HL-60 (cell line): ENCODE results near the gene KCNAB1.

Experiments used
- CTCF ChIP-seq: IDR thresholded peaks from one replicate; pipeline ENCODE4 v1.5.1; 2011; ENCODE audit warnings: low read length, control low read depth, inconsistent platforms; ENCODE audit not compliant: insufficient read depth
- GABPA ChIP-seq: IDR thresholded peaks from 2 replicates; pipeline ENCODE4 v1.6.1; 2012; ENCODE audit warnings: low read depth
- POLR2AphosphoS5 ChIP-seq: IDR thresholded peaks from 2 replicates; pipeline ENCODE4 v1.6.1; 2012; ENCODE audit warnings: low read depth
- SPI1 ChIP-seq: IDR thresholded peaks from 2 replicates; pipeline ENCODE4 v1.6.1; 2012; ENCODE audit warnings: low read depth, mild to moderate bottlenecking, borderline replicate concordance
- TF ChIP-seq, protein P1 (sequence below): IDR thresholded peaks from 2 replicates; pipeline ENCODE4 v1.6.1; 2012; ENCODE audit warnings: low read depth; ENCODE audit not compliant: insufficient replicate concordance

- TF ChIP-seq CTCF (no peak), POLR2AphosphoS5 (no peak), GABPA (no peak), SPI1 (no peak)
- TF ChIP-seq, protein P1, sequence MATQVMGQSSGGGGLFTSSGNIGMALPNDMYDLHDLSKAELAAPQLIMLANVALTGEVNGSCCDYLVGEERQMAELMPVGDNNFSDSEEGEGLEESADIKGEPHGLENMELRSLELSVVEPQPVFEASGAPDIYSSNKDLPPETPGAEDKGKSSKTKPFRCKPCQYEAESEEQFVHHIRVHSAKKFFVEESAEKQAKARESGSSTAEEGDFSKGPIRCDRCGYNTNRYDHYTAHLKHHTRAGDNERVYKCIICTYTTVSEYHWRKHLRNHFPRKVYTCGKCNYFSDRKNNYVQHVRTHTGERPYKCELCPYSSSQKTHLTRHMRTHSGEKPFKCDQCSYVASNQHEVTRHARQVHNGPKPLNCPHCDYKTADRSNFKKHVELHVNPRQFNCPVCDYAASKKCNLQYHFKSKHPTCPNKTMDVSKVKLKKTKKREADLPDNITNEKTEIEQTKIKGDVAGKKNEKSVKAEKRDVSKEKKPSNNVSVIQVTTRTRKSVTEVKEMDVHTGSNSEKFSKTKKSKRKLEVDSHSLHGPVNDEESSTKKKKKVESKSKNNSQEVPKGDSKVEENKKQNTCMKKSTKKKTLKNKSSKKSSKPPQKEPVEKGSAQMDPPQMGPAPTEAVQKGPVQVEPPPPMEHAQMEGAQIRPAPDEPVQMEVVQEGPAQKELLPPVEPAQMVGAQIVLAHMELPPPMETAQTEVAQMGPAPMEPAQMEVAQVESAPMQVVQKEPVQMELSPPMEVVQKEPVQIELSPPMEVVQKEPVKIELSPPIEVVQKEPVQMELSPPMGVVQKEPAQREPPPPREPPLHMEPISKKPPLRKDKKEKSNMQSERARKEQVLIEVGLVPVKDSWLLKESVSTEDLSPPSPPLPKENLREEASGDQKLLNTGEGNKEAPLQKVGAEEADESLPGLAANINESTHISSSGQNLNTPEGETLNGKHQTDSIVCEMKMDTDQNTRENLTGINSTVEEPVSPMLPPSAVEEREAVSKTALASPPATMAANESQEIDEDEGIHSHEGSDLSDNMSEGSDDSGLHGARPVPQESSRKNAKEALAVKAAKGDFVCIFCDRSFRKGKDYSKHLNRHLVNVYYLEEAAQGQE = no peak
Measured at GRCh38 chr3:156373654-156374053, 253.3 kb downstream of the KCNAB1 start.
